ENCODE measurements around the gene ADARB2. TPM values are rescaled to one million over a fixed set of nuclear protein-coding genes. Genes with fewer than 3 reads are reported as not detected.

The ADARB2 gene
- total and polyA plus RNA-seq, 2 experiments from 2014 or later, result 0.13 to 0.48 TPM

- H3K4me3 ChIP-seq, result no peak overlapping the region
- no peaks in the 10 kb centered on the region for H3K9me3 ChIP-seq (ENCODE audit: low read depth)
- TF ChIP-seq EZH2phosphoT487 (IDR thresholded peaks at IDR 0.05; ENCODE audit: low read depth, severe bottlenecking, unreplicated experiment) (no peak), CTCF (IDR thresholded peaks at IDR 0.05; ENCODE audit: poor library complexity) (no peak), EZH2 (IDR thresholded peaks at IDR 0.05; ENCODE audit: borderline replicate concordance) (no peak)
These were observed 285.9 kb downstream of the ADARB2 start for GRCh38 chr10:1451362-1451888.

GRCh38 chr10:1449572-1450205, 287.6 kb downstream of the ADARB2 start:
- WGBS (ENCODE audit: low lambda C conversion rate, missing lambda C conversion rate), result 76% methylated on average over 16 of the region's 16 CpGs
- Histone ChIP-seq H3K4me2 (no peak overlapping the region), H3K9me2 (replicated peaks; ENCODE audit: insufficient read depth) (no peaks in the 10 kb centered on the region), H3K4me3 (no peak overlapping the region), H2AFZ (no peak overlapping the region), H3K27ac (no peak overlapping the region), H3K27me3 (no peaks in the 10 kb centered on the region), H4K20me1 (ENCODE audit: insufficient read depth, poor library complexity, severe bottlenecking) (no peaks in the 10 kb centered on the region), H3K79me2 (no peaks in the 10 kb centered on the region), H3K36me3 (replicated peaks; ENCODE audit: insufficient read depth, low read depth) (no peaks in the 10 kb centered on the region), H3K4me1 (ENCODE audit: insufficient read depth) (no peaks in the 10 kb centered on the region), H3K9me3 (ENCODE audit: low read depth) (no peaks in the 10 kb centered on the region)
- DNase-seq (ENCODE audit: low spot score), result no peak
- no peak for TF ChIP-seq CTCF (IDR thresholded peaks at IDR 0.05; ENCODE audit: poor library complexity)
- no peak for TF ChIP-seq EZH2phosphoT487 (IDR thresholded peaks at IDR 0.05; ENCODE audit: low read depth, severe bottlenecking, unreplicated experiment)
- TF ChIP-seq EZH2 (IDR thresholded peaks at IDR 0.05; ENCODE audit: borderline replicate concordance), result no peak

More at GRCh38 chr10:1451362-1451888, 285.9 kb downstream of the ADARB2 start:
- Histone ChIP-seq H4K20me1 (ENCODE audit: insufficient read depth, poor library complexity, severe bottlenecking) (no peaks in the 10 kb centered on the region), H3K27ac (no peak overlapping the region), H3K4me2 (no peak overlapping the region), H3K9me2 (replicated peaks; ENCODE audit: insufficient read depth) (no peaks in the 10 kb centered on the region), H3K36me3 (replicated peaks; ENCODE audit: insufficient read depth, low read depth) (no peaks in the 10 kb centered on the region), H3K79me2 (no peaks in the 10 kb centered on the region), H3K4me1 (ENCODE audit: insufficient read depth) (no peaks in the 10 kb centered on the region), H3K27me3 (no peaks in the 10 kb centered on the region), H2AFZ (no peak overlapping the region)
- DNase-seq (ENCODE audit: low spot score), result no peak
- WGBS (ENCODE audit: low lambda C conversion rate, missing lambda C conversion rate), result 87% methylated on average over 4 of the region's 4 CpGs

- H3K27me3 ChIP-seq, result no peaks in the 10 kb centered on the region
- no peak overlapping the region for H2AFZ ChIP-seq
- H3K27ac ChIP-seq, result no peak overlapping the region
- no peaks in the 10 kb centered on the region for H4K20me1 ChIP-seq (ENCODE audit: insufficient read depth, poor library complexity, severe bottlenecking)
- no peak overlapping the region for H3K4me3 ChIP-seq
- no peak for DNase-seq (ENCODE audit: low spot score)
- no peaks in the 10 kb centered on the region for H3K4me1 ChIP-seq (ENCODE audit: insufficient read depth)
- H3K4me2 ChIP-seq, result no peak overlapping the region
- no peaks in the 10 kb centered on the region for H3K9me3 ChIP-seq (ENCODE audit: low read depth)
- WGBS (ENCODE audit: low lambda C conversion rate, missing lambda C conversion rate), result 75% methylated on average over 7 of the region's 7 CpGs
- H3K36me3 ChIP-seq (replicated peaks; ENCODE audit: insufficient read depth, low read depth), result no peaks in the 10 kb centered on the region
- no peaks in the 10 kb centered on the region for H3K79me2 ChIP-seq
- TF ChIP-seq EZH2 (IDR thresholded peaks at IDR 0.05; ENCODE audit: borderline replicate concordance) (no peak), CTCF (IDR thresholded peaks at IDR 0.05; ENCODE audit: poor library complexity) (no peak), EZH2phosphoT487 (IDR thresholded peaks at IDR 0.05; ENCODE audit: low read depth, severe bottlenecking, unreplicated experiment) (no peak)
- no peaks in the 10 kb centered on the region for H3K9me2 ChIP-seq (replicated peaks; ENCODE audit: insufficient read depth)
These were observed 288.3 kb downstream of the ADARB2 start for GRCh38 chr10:1449021-1449420.

Measured in hepatocyte (in vitro differentiated cells).